Astrocyte of the hippocampus (primary cell): ENCODE data around the gene CACNA1C.
A peak's percentile ranks its signal among the peaks of the same experiment; 100 is the strongest.

ENCODE experiments used
- DNase-seq: peaks from one replicate; pipeline ENCODE4 v3.0.0; 2011; ENCODE audit warnings: low read depth, low spot score

Gene CACNA1C

GRCh38 chr12:2413999-2414792, 361.4 kb downstream of the CACNA1C start:
- DNase-seq, result no peak

- DNase-seq, result no peak
Observed at GRCh38 chr12:2414810-2415567, 362.2 kb downstream of the CACNA1C start.

DNA sequence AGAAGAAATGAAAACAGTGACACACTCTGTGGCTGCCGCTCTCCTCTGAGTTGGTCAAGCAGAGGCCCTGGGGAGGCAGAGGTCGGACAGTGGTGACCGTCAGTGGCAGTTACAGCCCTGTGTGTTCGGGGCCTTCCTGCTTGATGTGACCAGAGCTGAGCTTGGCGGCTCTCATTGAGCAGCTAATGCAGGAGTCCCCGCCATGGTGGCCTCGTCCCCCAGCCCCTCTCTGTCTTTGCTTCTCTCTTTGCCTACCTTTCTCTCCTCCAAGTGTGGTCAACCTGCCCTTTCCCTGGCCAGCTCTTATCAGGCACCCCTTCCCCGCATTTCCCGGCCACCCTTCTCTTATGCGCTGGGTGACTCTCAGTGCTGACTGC, 362.8 kb downstream of the CACNA1C start:
- DNase-seq, result no peak

- DNase-seq, result no peak
Observed at GRCh38 chr12:2416158-2416557, 363.4 kb downstream of the CACNA1C start.

GRCh38 chr12:2417481-2418160, 364.8 kb downstream of the CACNA1C start:
- no peak for DNase-seq

DNA sequence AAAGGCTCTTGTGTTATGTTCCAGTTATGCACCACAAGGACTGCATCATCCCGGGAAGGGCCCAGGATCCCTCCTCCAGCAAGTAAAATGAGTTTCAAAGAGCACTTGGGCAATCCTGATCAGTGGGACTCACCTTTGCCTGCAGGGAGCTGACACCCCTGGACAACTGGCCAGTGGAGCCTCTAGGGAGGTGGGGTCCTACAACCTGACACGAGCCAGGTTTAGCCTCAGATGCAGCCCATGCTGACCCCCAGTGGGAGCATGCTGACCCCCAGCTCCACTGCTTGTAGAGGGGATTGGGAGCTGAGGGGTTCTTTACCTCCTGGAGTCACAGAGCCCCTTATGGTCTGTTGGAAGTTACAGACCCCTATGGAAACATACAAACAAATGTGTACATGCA, 365.8 kb downstream of the CACNA1C start:
- DNase-seq, result no peak

- DNase-seq, result no peak
Observed at GRCh38 chr12:2422591-2422990, 369.8 kb downstream of the CACNA1C start.

DNA sequence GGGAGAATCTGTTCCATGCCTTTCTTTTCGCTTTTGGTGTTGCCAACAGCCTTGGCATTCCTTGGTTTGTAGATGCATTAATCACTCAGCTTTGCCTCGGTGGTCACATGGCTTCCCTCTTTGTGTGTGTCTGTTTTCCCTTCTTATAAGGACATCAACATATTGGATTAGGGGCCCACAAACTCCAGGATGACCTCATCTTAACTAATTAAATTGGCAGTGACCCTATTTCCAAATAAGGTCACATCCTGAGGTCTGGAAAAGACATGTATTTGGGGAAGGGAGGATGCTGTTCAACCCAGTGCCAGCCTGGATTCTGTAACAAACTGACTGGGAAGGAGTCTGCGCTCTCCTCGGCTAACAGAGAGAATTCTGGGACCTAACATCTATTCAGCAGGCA, 376.2 kb downstream of the CACNA1C start:
- peak; percentile 80 for DNase-seq

DNA sequence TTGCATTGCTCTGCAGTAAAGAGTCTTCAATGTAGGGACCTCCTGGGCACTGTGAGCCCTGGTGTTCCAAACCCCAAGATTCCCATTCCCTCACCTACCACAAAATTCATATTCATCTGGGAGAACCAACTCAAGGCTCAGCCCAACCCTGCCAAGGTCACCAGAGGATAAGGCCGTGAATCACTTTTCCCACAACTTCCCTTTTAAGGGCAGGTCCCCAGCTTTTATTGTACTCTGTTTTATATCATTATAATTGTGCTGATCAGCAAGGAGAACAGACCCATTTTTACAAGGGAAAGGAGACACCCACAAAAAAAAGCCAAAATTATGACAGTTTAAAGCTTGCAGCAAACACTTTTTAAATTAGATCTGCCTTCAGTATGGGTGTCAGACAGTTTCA, 379.0 kb downstream of the CACNA1C start:
- no peak for DNase-seq

DNA sequence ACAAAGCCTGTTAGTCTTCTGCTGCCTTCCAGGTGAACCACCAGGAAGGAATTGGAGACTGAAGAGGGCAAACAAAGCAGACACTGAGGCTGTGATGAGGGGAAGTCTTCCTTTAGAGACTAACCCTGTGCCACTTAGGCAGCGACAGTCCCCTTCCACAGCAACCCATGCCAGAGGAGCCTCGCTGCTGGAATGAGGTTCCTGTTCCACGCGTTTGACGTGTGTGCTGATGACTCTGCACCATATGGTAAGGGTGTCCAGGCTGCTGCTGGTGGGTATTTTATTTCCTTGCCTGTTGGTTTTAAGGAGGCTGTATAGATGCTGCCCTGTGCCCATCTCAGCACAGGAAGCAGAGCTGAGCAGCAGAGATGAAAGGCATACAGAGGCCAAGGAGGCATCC, 380.1 kb downstream of the CACNA1C start:
- no peak for DNase-seq

DNA sequence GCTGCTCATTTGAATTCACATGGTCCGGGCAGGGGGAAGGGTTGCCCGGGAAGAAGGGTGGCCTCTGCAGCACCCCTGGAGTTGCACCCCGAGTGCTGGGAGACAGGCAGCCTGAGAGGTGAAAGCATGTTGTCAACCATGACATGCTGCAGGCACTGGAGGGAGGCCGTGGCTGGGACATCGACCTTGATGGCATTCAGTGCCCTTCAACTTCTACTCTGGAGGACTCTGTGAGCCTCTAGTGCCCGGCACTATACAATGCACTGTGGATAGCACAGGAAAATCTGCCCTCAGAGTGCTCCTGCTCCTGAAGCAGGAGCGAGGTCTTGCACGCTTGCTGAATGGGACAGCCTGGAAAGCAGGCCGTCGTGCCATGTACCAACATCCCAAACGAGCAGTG, 382.7 kb downstream of the CACNA1C start:
- no peak for DNase-seq

- DNase-seq, result no peak
Observed at GRCh38 chr12:2439332-2440100, 386.7 kb downstream of the CACNA1C start.

- DNase-seq, result no peak
Observed at GRCh38 chr12:2443776-2444175, 391.0 kb downstream of the CACNA1C start.

DNA sequence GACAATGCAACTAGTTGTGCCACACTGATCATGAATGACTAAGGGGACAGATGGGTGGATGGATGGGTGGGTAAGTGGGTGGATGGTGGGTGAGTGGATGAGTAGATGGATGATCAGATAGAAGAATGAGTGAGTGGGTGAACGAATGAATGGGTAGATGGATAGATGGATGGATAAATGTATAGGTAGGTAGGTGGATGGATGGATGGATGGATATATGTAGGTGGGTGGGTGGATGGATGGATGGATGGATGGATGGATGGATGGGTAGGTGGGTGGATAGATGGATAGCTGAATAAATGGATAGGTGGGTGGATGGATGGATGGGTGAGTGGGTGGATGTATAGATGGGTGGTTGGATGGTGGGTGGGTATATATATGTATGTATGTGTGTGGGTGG, 393.2 kb downstream of the CACNA1C start:
- no peak for DNase-seq

DNA sequence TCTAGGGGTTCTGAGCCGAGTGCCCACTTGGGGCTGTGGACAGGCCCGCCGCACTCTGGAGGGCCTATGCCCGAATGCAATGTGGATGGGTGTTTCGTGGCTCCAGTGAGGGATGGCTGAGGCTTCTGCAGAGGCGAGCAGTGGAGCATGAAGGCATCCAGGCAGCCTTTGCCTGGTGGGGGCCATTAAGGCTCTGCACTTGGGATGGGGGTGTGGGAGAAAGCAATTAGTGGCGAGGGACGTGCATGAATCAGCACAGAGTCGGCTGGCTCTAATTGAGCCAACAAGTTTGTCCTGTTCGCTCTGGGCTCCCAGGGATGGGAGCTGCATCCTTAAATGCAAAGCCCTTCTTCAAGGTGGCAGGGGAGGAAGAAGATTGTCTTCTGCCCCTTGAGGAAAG, 395.1 kb downstream of the CACNA1C start:
- DNase-seq, result peak; percentile 3

DNA sequence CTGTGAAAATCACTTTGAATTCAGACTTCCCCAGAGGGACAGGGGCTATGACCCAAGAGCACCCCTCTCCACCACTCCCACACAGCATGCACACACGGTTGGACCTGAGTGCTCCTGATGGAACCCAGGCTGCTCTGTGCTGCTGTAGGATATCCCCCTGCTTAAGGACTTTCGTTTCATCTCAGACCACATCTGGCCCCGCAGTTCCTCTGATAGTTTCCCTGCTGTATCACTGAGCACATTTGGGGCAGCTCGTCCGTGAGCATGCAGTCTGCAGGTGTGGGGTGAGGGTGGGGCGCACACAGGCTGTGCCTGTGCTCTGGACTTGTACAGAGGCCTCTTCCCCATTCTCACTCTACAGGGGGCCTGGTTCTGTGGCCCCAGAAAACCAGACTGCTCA, 396.8 kb downstream of the CACNA1C start:
- DNase-seq, result no peak

DNA sequence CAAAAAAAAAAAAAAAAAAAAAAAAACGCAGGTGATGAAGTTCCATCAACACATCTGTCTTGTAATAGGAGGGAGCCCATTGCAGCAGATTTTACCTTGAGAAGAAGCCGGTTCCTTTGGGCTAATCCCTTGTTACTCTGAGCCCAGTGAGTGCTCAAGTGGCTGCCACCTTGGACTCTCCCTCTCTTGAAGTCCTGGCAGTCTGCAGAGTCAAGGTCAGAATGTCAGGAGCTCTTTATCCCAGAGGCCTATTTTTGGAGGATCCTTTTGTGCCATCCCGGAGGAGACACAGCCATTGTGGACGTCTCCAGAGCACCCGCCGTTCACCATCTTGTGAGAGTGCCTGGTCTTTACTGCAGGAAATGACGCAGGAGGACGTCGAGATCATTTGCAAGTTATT, 397.8 kb downstream of the CACNA1C start:
- no peak for DNase-seq

GRCh38 chr12:2451025-2451424, 398.2 kb downstream of the CACNA1C start:
- peak; percentile 47 for DNase-seq

DNA sequence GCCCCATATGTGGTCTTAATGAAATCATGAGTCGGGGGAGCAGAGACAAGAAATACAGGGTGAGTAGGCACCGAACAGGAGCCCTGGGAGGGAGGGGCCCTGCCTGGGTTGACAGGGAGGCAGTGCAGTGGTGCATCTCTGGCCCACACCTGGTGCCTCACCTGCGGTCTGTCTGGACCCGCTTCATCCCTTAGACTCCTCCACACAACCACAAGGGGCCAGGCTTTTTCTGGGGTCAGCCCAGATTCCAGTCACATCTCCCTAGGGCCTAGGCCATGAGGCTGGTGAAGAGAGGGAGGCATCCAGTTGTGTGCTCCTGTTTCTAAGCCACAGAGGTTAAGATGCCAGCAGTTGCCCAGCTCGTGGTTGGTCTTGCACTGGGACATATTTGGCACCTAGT, 398.7 kb downstream of the CACNA1C start:
- DNase-seq, result no peak

DNA sequence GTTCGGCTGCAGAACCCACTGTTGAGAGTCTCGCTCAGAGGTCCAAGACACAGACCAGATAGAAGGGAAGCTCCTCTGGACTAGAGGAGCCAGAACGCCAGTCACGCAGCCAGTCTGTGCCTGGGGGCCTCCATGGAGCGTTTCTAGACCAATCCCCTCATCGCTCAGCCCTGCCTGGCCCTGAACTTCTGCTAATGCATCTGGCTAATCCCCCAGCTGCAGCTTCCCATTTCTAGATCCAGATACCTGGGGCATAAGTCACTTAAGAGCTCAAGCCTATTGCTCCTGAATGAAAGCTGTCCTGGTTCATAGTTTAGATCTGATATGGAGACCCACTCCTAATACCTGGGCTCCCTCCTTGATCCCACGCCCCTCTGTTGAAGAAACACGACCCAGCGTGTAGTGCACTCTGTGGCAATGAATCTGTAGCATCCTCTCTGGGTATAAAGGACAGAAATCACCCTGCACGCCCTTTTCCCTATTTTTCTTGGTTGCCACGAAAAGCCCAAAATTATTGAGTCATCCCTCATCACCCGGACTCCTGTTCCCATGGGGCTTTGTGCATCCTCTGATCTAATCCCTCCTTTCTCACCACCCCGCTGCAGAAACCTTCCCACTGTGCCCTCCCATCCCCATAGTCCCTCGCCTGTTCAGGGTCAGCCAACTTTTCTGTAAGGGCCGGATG, 400.4 kb downstream of the CACNA1C start:
- no peak for DNase-seq

DNA sequence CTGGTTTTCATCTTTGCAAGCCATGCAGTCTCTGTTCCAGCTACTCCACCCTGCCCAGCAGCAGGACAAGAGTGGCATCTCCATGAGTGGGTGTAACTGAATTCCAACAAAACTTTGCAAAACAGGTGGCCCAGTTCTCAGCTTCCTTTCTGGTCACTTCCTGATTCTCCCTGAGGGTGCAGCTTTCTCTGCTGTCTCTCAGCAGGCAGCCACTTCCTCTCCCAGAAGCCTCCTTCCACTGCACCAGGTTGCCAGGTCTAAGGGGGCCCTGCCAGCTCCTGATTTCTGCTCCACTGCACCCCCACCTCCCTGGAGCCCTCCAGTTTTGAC, 400.9 kb downstream of the CACNA1C start:
- DNase-seq, result no peak
